ENCODE results near the gene RNF213.
"Not testable (repeated sequence)": the region's sequence is repeated elsewhere in the genome, so short reads cannot be mapped to it uniquely, and the experiment has no call there.

RNF213 gene

GRCh38 chr17:80274331-80274730 lies 13.7 kb downstream of the RNF213 start:
- DNase-seq: no peak

GRCh38 chr17:80274871-80275449 lies 14.3 kb downstream of the RNF213 start:
- no peak for DNase-seq

GRCh38 chr17:80275857-80276256 lies 15.2 kb downstream of the RNF213 start:
- not testable (repeated sequence) for DNase-seq

GRCh38 chr17:80277751-80278671 lies 17.4 kb downstream of the RNF213 start:
- no peak for DNase-seq

GRCh38 chr17:80279895-80280294 lies 19.2 kb downstream of the RNF213 start:
- DNase-seq: no peak

GRCh38 chr17:80281516-80281915 lies 20.9 kb downstream of the RNF213 start:
- DNase-seq: no peak

- DNase-seq: no peak
Measured at GRCh38 chr17:80283116-80283852, 22.6 kb downstream of the RNF213 start.

GRCh38 chr17:80284631-80285030 lies 24.0 kb downstream of the RNF213 start:
- no peak for DNase-seq

GRCh38 chr17:80285237-80285920 lies 24.7 kb downstream of the RNF213 start:
- no peak for DNase-seq

- DNase-seq: no peak
Measured at GRCh38 chr17:80286638-80286960, 25.9 kb downstream of the RNF213 start.

- DNase-seq: no peak
Measured at GRCh38 chr17:80287038-80287437, 26.4 kb downstream of the RNF213 start.

- DNase-seq: no peak
Measured at GRCh38 chr17:80287806-80288567, 27.3 kb downstream of the RNF213 start.

GRCh38 chr17:80289616-80290015 lies 29.0 kb downstream of the RNF213 start:
- no peak for DNase-seq

- no peak for DNase-seq
Measured at GRCh38 chr17:80290156-80290555, 29.5 kb downstream of the RNF213 start.

- DNase-seq: no peak
Measured at GRCh38 chr17:80291260-80291659, 30.6 kb downstream of the RNF213 start.

- no peak for DNase-seq
Measured at GRCh38 chr17:80291691-80292487, 31.2 kb downstream of the RNF213 start.

- DNase-seq: no peak
Measured at GRCh38 chr17:80292521-80292971, 31.9 kb downstream of the RNF213 start.

GRCh38 chr17:80294210-80294609 lies 33.6 kb downstream of the RNF213 start:
- DNase-seq: no peak

GRCh38 chr17:80294653-80295052 lies 34.0 kb downstream of the RNF213 start:
- no peak for DNase-seq

- no peak for DNase-seq
Measured at GRCh38 chr17:80295146-80295545, 34.5 kb downstream of the RNF213 start.

- no peak for DNase-seq
Measured at GRCh38 chr17:80295559-80295958, 34.9 kb downstream of the RNF213 start.
